Stimulated activated CD8-positive, alpha-beta memory T cell treated with anti-CD3 and anti-CD28 coated beads, Interleukin-7, amount 100 ng/mL, for 48 hours (primary cell): ENCODE results near the gene GPR108.
"Not testable (repeated sequence)": the region's sequence is repeated elsewhere in the genome, so short reads cannot be mapped to it uniquely, and the experiment has no call there.

Source experiments
- DNase-seq, 2 donors: peaks; one replicate each; pipeline ENCODE4 v3.0.0-alpha.2; 2020; ENCODE audit warnings: low read depth in 1 of 2; ENCODE audit errors: extremely low read depth in 1 of 2

GPR108 gene

DNA sequence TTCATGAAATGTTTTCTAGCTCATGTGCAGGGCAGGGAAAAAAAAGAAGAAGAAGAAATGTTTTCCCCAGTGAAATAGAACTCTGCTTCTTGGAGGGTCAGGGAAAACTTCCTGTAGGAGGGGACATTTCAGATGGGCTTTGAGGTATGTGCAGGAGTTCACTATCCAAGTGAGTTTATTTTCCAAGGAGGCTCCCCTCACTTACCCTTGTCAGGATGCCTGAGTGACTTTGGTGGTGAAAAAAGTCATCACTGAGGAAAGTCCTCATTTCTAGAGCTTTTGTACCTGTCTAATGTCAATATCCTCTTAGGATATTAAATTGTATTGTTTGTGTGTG is 16.3 kb downstream of the GPR108 start:
- no peak for DNase-seq

DNA sequence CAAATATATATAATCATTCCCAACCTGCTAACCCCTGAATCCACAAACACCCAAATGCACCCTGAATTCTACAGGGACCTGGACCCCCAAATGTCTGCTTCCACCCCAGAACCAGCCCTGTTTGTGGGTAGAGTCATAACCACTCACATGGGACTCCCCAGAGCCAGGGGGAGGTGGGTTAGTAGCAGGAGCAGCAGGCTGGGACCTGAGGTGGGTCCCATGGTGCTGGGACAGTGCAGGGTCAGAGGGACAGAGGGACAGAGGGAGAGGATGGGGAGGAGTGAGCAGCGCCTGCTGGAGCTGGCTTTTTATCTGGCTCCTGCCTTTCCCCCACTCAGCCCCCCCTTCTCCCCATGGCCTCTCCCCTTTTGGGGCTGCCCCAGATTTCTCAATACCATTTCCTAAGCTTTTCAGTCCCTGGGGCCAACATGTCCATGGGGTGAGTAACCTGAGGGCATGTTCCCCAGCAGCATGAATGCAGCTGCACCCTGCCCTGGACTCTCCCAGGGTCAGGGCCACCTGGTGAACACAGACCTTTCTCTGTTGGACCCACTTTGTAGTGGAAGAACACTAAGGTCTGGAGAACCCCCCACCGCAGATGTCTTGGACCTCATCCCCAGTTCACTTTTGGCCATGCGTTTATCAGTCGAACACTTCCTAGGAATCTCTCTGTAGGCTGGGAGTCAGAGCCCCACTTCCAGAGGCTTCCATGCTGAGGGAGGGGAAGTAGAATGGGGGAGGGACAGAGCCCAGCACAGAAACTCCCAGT is 16.8 kb downstream of the GPR108 start, which contains the start of gene C3:
Gene C3, minus strand, starts transcription at position 282 of the 769 bp plus-strand sequence. Its CDS starts 61 bp downstream, at position 221.
- DNase-seq, result no peak

DNA sequence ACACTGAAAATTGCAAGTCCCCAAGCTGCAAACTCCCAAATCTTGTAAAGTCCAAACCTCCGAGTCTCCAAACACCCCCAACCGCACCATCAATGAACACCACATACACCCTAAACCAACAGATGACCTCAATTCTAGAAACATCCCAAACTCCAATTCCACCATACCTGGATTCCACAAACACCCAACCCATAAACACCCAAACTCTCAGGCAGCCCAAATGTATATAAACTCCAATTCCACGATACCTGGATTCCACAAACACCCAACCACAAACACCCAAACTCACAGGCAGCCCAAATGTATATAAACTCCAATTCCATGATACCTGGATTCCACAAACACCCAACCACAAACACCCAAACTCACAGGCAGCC is 17.4 kb downstream of the GPR108 start:
- no peak for DNase-seq

DNA sequence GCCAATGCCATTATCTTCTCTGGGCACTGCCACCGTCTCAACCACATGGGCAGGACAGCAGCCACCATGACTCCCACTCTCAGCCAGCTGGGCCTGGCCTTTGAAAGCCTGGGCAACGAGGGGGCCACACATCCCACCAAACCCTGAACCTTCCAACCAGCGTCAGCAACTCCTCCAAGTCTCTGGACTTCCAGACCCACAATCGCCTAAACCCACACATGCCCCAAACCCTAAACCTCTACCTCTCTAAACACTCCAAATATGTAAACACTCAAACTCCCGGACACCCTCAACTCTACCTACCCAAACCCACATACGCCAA is 17.9 kb downstream of the GPR108 start:
- no peak for DNase-seq

DNA sequence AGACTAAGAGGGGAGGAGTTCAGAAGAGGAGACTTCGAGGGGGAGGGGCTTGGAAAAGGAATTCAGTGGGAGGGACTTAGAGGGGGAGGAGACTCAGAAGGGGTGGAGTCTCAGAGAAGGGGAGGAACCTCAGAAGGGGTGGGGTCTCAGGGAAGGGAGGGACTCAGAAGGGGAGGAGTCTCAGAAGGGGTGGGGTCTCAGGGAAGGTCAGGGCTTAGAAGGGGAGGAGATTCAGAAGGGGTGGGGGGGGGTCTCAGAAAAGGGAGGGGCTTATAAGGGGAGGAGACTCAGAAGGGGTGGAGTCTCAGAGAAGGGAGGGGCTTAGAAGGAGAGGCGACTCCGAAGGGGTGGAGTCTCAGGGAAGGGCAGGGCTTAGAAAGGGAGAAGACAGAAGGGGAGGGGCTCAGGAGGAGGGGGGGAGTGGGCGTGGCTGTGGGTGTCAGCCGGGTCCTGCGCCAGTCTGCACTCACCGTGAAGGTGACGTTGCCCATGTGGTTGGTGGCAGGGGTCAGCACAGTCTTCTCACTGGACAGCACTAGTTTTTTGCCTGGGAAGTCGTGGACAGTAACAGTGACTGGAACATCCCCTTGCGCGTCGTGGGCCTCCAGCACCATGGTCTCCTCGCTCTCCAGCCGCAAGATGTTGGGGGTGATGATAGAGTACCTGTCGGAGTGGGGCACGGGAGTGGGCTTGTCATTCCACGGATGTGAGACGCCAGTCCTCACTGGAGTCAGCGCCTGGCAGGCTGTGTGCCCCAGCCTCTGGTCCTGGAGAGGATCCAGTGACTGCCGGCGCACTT is 18.4 kb downstream of the GPR108 start:
- DNase-seq, result no peak

DNA sequence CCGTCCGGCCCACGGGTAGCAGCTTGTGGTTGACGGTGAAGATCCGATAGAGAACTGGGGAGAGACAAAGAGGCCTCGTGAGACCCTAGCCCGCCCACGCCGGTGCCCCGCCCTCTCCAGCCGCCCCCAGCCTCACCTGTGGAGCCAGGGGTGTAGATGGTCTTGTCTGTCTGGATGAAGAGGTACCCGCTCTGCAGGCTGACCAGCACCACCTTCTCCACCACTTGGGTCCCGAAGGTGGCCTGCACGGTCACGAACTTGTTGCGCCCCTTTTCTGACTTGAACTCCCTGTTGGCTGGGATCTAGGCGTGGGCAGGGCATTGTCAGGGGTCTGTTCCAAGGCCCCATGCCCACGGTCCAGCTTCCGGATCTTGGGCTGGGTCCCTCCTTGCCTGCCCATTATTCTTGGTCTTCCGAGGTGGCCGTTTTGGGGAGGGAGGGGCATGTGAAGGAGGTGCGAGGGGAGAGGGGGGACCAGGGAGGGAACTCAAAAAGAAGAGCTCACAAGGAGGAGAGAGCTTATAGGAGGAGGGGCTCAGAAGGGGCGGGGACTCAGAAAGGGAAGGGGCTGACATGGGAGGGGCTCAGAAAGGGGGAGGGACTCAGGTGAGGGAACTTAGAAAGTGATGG is 19.2 kb downstream of the GPR108 start:
- DNase-seq, result no peak

DNA sequence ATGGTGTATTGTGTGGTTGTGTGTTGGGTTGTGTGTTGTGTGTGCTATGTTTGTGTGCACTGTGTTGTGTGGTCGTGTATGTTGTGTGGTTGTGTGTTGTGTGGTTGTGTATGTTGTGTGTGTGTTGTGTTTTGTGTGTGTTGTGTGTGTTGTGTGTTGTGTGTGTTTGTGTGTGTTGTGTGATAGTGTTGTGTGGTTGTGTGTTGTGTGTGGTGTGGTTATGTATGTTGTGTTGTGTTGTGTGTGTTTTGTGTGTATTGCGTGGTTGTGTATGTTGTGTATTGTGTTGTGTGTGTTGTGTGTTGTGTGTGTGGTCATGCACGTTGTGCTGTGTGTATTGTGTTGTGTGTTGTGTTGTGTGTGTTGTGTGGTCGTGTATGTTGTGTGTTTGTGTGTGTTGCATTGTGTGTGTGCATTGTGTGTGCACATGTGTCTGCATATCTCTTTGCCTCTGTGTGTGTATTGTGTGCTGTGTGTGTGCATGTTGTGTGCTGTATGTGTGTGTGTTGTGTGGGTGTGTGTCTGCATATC is 19.9 kb downstream of the GPR108 start:
- no peak for DNase-seq

DNA sequence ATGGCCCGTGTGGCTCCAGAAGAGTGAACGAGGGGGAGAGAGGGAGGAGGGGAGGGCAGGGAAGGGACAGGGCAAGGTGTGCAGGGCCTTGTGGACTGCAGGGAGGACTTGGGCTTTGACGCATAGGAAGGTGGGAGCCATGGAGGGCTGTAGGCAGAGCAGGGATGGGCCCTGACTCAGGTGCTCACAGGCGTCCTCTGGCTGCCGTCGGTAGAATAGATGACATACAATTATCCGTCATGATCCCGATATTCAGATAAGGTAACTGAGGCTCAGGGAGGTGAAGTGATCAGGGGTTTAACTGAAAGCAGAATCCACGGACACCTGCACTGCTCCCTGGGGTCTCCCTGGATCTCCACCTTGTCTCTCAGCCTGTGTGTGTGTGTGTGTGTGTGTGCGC is 20.3 kb downstream of the GPR108 start:
- no peak for DNase-seq

DNA sequence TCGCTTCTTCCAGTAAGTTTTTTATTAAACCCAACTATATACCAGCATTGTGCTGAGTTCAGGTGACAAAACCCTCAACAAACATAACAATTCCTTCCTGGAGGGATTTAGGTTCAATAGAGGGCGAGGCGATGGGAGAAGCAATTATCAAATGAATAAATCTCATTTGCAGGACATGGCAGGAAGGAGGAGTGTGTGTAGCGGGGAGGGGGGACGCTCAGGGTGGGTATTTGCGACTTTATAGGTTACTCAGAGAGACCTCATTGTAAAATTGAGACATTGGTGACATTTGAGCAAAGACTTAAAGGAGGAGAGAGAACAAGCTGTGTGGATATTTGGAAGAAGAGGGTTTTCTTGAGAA is 20.8 kb downstream of the GPR108 start:
- no peak for DNase-seq

DNA sequence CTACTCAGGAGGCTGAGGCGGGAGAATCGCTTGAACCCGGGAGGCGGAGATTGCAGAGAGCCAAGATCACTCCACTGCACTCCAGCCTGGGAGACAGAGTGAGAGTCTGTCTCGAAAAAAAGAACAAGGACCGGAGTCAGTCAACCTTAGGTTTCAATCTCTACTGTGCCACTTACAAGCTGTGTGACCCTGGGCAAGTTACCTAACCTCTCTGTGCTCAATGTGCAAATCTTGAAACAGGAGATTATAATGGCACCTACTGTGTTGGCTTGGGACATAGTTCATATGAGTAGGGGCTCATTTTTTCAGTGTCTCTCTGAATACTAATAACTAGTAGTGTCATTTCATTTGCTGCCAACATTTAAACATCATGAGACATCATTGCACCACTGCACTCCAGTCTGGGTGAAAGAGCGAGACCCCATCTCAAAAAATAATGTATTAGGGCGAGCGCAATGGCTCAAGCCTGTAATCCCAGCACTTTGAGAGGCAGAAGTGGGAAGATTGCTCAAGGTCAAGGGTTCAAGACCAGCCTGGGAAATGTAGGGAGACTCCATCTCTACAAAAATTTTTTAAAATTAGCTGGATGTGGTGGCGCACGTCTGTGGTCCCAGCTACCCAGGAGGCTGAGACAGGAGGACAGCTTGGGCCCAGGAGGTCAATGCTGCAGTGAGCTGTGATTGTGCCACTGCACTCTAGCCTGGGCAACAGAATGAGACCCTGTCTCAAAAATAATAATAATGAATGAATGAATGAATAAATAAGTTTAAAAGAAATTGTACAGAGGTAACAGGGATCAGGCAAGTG is 22.4 kb downstream of the GPR108 start:
- DNase-seq, result no peak

DNA sequence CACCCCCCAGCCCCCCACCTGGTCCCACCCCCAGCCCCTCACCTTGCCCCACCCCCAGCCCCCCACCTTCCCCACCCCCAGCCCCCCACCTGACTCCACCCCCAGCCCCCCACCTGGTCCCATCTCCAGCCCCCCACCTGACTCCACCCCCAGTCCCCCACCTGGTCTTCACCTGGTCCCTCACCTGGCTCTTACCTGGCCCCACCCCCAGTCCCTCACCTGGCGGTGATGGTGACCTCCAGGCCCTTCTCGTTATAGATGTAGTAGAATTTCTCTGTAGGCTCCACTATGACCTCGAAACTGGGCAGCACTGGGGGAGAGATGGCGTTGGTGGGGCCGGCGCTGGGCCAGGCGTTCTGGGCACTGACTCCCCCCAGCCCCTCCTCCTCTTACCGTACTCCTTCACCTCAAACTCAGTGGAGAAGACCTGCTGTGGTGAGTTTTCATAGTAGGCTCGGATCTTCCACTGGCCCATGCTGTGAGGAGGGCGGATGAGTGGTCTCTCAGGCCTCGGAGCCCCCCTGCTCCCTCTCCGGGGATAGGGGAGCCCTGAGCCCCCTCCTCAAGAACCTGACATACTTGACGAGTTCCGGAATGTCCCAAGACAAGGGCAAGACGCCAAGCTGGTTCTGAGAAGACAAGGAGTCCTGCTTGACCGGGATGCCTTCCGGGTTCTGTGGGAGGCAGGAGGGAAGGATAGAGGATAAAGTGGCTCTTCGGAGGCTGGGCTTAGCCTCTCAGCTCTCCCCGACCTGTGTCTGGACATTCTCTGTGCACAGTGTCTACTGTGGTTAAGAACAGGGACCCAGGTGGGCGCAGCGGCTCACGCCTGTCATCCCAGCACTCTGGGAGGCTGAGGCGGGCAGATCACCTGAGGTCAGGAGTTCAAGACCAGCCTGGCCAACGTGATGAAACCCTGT is 23.3 kb downstream of the GPR108 start:
- no peak for DNase-seq

DNA sequence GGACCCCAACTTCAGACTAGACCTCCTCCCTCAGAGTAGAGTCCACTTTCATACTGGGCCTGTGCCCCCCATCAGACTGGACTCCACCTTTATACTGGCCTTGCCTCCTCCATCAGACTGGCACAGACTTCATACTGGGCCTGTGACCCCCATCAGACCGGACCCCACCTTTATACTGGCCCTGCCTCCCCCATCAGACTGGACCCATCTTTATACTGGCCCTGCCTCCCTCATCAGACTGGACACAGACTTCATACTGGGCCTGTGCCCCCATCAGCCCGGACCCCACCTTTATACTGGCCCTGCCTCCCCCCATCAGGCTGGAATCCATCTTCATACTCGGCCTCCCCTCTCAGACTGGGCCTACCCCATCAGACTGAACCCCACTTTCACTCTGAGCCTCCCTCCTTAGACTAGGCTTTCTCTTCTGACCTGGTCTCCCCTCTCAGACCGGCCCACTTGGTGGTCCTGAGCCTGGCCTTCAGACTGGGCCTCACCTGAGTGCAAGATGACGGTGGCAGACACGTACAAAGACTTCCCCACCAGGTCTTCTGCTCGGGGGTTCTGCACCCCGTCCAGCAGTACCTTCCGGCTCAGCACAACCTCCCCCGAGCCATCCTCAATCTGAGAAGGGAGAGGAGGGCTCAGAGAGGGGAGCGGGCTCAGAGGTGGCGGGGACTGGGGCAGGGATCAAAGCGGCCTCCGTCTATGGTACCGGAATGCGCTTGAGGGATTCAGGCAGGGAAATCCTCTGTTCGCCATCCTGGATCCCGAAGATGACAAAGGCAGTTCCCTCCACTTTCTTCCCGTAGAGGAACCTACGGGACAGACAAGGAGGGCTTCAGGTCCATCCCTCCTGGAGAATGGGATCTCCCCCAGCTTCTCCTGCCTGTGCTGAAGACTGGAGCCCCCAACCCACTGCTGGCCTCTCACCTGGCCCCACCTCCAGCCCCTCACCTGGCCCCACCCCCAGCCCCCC is 24.4 kb downstream of the GPR108 start:
- no peak for DNase-seq

DNA sequence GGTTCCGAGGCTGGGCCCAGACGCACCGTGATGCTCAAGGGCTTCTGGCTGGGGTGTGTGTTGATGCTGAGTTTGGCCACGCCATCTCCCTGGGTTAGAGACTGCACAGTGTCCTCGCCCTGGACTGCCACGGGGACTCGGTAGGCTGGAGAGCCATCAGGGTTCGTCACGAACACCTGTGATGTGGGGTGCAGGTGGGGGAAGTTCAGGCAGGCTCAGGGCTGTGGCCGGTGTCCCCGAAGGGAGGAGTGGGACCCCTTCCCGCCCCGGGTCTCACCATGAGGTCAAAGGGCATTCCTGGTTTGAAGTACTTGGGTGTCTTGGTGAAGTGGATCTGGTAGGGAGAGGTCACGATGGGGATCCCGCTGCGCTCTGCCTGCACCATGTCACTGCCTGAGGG is 25.1 kb downstream of the GPR108 start:
- DNase-seq, result no peak

DNA sequence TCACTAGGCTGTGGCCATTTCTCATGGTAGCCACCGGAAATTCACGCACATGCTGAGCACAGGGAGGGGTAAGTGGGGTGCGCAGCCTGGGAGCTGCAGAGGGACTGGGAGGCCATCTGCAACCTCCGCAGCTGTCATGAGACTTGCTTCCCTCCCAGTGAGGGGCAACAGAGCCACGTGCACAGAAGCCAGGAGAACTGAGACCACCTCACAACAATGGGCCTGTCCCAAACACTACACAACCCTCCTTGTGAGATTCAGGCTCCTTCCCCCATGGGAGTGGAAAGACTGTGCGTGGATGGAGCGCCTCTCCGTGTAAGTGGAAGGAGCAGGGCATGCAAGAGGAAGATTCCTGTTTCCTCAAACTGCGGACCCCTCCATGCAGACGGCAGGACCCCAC is 25.8 kb downstream of the GPR108 start:
- DNase-seq, result no peak

DNA sequence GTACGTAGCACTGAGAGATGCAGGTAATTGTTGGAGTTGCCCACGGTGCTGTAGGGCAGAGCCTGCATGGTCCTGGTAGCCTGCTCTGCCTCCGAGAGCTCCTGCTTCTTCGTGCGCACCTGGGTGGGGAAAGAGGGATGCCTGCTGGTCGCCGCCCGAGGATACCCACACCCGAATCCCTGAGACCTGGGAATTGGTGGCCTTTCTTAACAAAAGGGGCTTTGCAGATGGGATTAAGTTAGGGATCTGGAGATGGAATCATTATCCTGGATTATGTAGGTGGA is 26.4 kb downstream of the GPR108 start:
- no peak for DNase-seq

DNA sequence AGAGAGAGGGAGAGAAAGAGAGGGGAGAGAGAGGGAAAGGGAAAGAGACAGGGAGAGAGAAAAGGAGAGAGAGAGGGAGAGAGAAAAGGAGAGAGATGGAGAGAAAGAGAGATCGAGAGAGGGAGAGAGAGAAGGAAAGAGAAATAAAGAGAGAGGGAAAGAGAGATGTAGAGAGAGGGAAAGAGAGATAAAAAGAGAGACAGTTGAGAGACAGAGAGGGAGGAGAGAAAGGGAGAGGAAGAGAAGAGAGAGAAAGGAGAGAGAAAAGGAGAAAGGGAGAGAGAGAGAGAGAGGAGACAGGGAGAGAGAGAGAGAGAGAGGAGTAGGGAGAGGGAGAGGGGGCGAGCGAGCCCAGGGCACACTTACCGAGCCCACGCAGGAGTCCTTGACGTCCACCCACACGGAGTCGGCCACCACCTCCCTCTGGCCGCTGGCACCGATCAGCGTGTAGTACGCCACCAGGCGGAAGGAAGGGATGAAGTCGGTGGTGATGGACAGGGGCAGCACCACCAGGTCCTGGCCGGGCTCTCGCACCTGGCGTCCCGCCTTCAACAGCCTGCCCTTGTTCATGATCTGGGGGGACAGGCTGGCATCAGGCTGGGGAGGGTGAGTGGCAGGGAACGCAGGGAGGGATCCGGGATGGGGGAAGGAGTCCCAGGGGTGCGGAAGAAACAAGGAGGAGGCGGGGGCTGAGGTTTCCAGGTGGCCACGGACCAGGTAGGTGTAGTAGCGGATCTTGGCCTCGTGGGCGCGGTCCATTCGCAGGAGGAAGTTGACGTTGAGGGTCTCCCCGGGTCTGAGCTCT is 26.9 kb downstream of the GPR108 start:
- DNase-seq, result no peak

DNA sequence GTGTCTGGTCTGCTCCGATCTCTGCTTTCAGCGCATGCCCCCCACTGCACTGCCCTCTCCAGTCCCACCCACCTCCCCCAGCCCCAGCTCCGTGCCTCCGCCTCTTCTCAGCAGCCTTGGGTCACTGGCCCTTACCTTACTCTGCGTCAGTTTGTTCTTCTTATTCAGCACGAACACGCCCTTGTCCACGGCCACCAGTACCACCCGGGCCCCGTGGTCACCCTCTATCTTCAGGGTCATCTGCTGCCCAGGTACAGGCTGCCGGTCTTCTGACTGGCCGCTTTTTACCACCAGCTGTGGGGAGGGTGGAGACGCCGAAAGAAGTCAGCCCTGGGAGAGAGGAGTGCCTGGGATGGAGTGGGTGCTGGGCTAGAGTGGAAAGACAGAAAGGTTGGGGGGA is 27.8 kb downstream of the GPR108 start:
- no peak for DNase-seq

DNA sequence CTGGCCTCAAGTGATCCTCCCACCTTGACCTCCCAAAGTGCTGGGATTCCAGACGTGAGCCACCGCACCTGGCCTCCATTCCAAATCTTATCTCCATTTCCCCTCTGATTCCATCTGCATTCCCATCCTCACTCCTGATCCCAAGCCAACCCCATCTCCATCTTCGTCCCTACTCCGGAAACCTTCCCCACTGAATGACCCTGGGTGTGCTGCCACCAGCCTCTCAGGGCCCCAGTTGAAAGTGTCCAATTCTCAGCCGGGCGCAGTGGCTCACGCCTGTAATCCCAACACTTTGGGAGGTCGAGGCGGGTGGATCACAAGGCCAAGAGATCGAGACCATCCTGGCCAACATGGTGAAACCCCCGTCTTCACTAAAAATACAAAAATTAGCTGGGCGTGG is 28.5 kb downstream of the GPR108 start:
- DNase-seq, result not testable (repeated sequence)
